ENCODE measurements around the gene UNC119B.

The UNC119B gene

DNA sequence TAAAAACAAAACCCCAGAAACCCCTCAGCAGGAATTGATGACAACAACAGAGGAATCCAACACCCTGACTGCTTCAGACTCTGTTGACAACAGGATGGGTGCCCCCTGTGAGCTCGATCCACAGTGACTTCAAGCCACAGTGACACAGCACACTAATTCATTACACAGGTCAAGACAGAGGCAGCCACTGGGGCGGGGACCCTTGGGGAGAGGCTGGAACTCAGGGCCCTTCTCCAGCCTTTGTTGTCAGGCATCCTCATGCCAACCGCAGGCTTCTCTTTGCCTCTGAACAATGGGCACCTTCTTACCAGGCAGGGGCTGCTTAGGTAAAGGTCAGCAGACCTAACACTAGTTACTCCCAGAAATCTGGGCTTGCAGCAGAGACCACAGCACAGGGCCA, 53.0 kb downstream of the UNC119B start:
- Mint-ChIP-seq H3K4me3 (no peak overlapping the region), H3K27me3 (ENCODE audit: low read depth, poor library complexity) (no peaks in the 10 kb centered on the region), H3K9me3 (no peaks in the 10 kb centered on the region), H3K4me1 (peaks cover 46% of the 10 kb centered on the region), H3K27ac (peak overlapping the region; percentile 98), H3K36me3 (ENCODE audit: low read depth) (peaks cover 72% of the 10 kb centered on the region)
- DNase-seq, result no peak
- TF ChIP-seq, protein P1, sequence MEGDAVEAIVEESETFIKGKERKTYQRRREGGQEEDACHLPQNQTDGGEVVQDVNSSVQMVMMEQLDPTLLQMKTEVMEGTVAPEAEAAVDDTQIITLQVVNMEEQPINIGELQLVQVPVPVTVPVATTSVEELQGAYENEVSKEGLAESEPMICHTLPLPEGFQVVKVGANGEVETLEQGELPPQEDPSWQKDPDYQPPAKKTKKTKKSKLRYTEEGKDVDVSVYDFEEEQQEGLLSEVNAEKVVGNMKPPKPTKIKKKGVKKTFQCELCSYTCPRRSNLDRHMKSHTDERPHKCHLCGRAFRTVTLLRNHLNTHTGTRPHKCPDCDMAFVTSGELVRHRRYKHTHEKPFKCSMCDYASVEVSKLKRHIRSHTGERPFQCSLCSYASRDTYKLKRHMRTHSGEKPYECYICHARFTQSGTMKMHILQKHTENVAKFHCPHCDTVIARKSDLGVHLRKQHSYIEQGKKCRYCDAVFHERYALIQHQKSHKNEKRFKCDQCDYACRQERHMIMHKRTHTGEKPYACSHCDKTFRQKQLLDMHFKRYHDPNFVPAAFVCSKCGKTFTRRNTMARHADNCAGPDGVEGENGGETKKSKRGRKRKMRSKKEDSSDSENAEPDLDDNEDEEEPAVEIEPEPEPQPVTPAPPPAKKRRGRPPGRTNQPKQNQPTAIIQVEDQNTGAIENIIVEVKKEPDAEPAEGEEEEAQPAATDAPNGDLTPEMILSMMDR (IDR thresholded peaks at IDR 0.05), result no peak

DNA sequence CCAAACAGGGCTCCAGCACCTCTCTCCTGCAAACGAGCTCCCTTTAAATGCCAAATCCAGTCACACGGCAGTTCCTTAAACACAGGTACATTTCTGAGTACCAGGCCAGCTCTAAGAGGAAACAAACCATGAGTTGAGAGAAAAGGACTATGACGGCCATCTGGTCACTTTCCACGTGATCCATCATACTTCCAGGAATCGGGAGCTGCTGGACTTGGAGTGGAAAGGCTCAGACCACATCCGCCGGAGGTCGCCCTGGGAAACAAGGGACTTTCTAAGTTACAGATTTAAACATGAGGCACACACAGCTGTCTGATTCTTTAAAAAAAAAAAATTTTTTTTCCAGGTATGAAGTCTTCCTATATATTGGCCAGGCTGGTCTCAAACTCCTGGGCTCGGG, 54.6 kb downstream of the UNC119B start:
- Mint-ChIP-seq H3K27me3 (ENCODE audit: low read depth, poor library complexity) (no peaks in the 10 kb centered on the region), H3K27ac (no peak overlapping the region), H3K36me3 (ENCODE audit: low read depth) (peaks cover 78% of the 10 kb centered on the region), H3K9me3 (no peaks in the 10 kb centered on the region), H3K4me3 (no peak overlapping the region), H3K4me1 (peaks cover 34% of the 10 kb centered on the region)
- TF ChIP-seq, protein P1 (IDR thresholded peaks at IDR 0.05), result no peak
- no peak for DNase-seq

DNA sequence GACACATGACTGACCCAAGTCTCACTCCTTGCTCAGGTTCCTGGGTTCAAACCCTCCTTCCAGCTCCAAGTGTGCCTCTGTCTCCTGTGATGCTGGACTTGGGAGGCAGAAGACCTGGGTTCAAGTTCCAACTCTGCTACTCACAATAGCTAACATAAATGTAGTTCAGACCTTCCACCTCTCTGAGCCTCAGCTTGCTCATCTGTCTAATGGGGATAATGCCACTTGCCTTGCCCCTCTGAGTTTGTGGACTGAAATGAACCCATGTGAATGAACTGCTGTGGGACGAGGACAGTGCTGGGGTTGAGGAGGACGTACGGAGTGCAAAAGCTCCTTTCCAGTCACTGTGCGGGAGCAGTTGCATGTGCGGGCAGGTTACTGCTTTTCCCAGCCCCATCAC, 56.3 kb downstream of the UNC119B start:
- Mint-ChIP-seq H3K9me3 (no peaks in the 10 kb centered on the region), H3K27ac (peak overlapping the region; percentile 17), H3K27me3 (ENCODE audit: low read depth, poor library complexity) (no peaks in the 10 kb centered on the region), H3K4me1 (peaks cover 32% of the 10 kb centered on the region), H3K36me3 (ENCODE audit: low read depth) (peaks cover 84% of the 10 kb centered on the region), H3K4me3 (no peak overlapping the region)
- TF ChIP-seq, protein P1 (IDR thresholded peaks at IDR 0.05), result no peak
- DNase-seq, result no peak

DNA sequence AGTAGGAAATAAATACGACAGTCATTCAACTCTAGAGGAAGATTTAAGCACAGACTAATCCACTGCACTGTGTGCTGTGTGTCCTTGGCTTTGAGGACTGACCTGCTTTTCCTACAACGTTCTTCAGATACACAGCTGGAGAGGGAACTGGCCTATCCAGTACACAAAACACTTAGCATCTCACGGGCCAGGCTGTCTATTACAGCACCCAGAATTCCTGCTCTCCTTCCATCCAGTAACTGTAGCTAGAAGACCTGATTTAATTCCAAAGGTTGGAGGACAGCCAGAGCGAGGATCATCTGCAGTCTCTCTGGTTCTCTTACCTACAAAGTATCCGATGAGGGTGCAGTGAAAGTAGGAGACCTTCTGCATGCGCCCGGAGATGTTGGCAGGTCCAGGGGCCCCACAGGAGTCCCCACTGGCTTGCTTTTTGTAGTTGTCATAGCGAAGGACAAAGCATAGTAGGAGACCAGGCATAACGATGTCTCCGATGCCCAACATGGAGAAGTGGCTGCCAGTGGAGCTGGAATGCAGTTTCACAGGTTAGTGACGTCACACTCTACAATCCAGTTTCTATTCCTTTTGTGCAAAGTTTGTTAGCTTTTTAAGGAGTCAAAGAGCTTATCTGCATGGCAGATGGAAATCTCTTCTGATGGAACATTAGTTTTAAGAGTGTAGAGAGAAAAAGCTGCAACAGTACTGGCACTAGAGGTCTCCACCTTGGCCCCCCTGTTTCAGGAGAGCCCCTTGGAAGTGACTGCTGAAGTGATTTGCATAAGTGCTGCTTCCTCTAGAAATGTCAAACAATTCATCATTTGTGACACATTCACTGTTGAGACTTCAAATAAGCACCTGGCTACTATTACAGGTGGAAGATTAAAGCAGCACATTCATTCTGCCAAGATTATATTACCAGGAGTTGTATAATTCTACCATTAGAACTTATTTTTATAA, 57.1 kb downstream of the UNC119B start:
- Mint-ChIP-seq H3K36me3 (ENCODE audit: low read depth) (peaks cover 83% of the 10 kb centered on the region), H3K27ac (no peak overlapping the region), H3K4me1 (peaks cover 29% of the 10 kb centered on the region), H3K9me3 (no peaks in the 10 kb centered on the region), H3K27me3 (ENCODE audit: low read depth, poor library complexity) (no peaks in the 10 kb centered on the region), H3K4me3 (no peak overlapping the region)
- DNase-seq, result no peak
- TF ChIP-seq, protein P1 (IDR thresholded peaks at IDR 0.05), result no peak

DNA sequence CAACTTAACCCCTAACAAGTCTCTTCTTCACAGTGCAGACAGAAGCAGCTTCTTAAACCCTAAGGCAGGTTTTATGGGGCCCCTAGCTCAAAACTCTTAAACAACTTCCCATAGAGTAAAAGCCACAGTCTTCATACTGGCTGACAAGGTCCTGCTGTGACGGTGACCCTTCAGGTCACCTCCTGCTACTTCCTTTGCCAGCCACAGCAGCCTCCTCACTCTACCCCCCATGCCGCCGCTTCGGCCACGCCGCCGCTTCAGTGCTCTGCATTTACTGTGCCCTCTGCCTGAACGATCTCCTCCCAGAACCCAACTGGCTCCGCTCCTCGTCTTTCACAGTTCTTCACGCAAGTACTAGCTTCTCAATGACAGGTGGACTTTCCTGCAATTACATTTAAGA, 60.8 kb downstream of the UNC119B start:
- Mint-ChIP-seq H3K4me1 (peaks cover 21% of the 10 kb centered on the region), H3K36me3 (ENCODE audit: low read depth) (peaks cover 70% of the 10 kb centered on the region), H3K9me3 (no peaks in the 10 kb centered on the region), H3K4me3 (peak overlapping the region; percentile 9), H3K27ac (peak overlapping the region; percentile 50), H3K27me3 (ENCODE audit: low read depth, poor library complexity) (no peaks in the 10 kb centered on the region)
- TF ChIP-seq, protein P1 (IDR thresholded peaks at IDR 0.05), result no peak
- peak; percentile 28 for DNase-seq
